ENCODE data around the gene CHRNA9. TPM values are rescaled to one million over a fixed set of nuclear protein-coding genes. Genes with fewer than 3 reads are reported as not detected.
"Not testable (repeated sequence)": the region's sequence is repeated elsewhere in the genome, so short reads cannot be mapped to it uniquely, and the experiment has no call there.

The CHRNA9 gene, protein sequence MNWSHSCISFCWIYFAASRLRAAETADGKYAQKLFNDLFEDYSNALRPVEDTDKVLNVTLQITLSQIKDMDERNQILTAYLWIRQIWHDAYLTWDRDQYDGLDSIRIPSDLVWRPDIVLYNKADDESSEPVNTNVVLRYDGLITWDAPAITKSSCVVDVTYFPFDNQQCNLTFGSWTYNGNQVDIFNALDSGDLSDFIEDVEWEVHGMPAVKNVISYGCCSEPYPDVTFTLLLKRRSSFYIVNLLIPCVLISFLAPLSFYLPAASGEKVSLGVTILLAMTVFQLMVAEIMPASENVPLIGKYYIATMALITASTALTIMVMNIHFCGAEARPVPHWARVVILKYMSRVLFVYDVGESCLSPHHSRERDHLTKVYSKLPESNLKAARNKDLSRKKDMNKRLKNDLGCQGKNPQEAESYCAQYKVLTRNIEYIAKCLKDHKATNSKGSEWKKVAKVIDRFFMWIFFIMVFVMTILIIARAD
- total RNA-seq: not detected

DNA sequence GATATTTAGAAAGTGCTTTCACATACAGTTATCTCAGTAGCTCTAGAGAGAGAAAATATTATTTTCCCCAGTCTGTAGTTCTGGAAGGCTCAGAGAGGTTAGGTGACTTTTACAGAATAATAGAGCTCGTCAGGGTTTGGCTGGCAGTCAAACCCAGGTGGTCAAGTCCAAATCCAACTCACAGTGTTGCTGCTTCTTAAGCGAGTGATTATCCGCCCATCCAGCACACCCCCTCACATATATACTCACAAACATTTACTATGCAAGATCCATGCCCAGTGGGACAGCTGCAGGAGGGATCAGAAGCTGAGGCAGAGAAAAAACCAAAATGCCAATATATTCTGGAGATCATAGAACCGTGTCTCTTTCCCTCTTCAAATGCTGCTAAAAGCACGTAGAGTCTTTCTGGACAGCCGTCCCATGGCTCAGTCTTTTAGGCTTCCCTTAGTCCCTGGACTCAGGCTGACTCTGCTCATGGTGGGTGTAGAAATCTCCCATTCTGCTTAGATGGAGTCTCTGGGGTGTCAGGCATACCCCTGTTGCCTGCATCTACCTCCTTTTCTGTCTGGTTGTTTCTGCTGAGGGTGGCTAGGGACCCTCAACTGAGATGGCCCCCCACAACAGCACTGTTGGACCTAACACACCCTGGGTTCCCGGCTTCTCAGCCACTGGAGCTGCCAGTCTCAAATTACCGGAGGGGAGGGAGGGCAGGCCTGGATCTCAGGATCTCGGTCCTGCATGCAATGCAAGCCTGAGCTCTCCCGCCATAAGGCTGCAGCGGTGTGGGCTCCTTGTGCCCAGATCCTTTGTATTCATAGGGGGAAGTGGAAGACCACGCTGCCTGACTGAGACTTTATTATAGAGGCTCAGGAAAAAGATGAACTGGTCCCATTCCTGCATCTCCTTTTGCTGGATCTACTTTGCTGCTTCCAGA lies at the start of gene CHRNA9:
Gene CHRNA9, plus strand, starts transcription at position 743 of the 934 bp plus-strand sequence. Its CDS starts 135 bp downstream, at position 878.
- DNase-seq (ENCODE audit: low spot score): no peak

DNA sequence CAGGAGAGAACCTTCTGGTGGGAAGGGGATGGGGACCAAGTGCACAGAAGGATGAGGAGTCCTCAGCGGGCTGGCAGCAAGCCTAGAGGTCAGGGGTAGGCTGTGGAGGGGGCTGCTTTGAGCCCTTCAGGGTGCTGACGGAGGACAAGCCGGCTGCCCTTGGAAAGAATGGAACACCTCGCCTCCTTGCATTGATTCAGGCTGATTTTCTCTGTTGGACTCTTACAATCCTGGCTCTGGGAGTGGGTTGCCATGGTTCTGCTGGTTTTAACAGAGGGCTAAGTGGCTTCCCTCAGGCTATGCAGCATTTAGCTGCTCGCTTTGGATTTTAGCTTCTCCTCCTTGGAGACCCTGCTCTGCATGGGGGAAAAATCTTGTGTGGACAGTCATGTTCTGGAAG lies 49.4 kb upstream of the CHRNA9 start:
- DNase-seq (ENCODE audit: low spot score): no peak

DNA sequence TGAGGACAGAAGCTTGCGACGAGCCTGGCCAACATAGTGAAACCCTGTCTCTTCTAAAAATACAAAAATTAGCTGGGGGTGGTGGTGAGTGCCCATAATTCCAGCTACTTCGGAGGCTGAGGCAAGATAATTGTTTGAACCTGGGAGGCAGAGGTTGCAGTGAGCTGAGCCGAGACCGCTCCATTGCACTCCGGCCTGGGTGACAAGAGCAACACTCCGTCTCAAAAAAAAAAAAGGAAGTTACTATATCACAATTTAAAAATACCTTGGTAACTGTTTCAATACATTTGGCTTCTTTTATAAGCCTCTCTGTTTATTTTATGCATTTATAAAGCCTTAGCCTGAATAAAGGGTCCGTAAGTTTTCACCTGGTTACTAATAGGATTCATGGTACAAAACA lies 46.6 kb upstream of the CHRNA9 start:
- no peak for DNase-seq (ENCODE audit: low spot score)

DNA sequence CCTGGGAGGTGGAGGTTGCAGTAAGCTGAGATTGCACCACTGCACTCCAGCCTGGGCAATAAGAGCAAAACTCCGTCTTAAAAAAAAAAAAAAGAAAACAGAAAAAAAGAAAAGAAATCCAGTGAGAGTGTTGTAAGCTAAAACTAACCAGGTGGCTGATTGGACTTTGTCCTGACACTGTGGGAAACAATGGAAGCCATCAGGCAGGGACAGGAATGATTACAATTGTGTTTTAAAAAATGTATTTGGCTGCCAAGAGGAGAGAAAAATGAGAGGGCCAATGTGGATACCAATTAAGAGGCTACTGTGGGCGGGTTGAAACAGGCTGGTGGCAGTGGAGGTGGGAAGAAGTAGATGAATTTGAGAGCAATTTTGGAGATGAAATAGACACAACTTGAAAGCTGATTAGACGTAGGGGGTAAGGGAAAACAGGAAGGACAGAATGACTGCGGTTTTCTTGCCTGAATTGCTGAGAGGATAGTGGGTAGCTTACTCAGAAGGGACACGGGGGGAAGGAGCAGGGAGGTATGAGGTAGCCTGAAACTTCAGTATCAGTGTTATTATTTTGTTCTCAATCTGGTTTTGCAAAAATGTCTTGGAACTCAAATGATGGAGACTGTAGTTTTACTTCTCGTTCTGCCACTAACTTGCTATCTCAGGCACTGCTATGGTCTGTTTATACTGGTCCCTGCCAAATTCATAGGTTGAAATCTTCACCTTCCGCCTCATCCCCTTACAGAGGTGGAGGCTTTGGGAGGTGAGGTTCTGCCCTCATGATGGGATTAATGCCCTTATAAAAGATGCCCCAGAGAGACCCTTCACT lies 45.6 kb upstream of the CHRNA9 start:
- DNase-seq (ENCODE audit: low spot score): no peak

DNA sequence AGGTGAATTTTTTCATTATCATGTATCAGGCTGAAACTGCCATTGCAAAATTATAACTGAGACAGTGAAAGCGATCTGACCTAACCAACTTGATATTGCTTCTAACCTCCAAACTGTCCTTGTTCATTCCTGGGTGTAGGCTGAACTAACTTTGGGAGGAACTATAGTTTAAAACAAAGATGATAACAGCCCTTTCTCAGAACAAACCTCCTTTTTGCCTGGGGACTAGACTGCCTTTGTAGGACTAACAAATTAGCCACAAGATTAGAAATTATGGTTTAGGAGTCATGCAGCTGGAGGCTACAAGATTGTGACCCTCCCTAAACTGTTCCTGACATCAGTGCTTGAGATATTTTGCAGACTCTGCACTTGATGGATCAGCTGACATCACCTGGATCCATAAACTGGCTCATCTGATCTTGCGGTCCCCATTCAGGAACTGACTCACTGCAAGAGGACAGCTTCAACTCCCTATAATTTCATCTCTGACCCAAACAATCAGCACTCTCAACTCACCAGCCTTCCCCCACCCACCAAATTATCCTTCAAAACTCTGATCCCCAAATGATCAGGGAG lies 44.4 kb upstream of the CHRNA9 start:
- not testable (repeated sequence) for DNase-seq (ENCODE audit: low spot score)

DNA sequence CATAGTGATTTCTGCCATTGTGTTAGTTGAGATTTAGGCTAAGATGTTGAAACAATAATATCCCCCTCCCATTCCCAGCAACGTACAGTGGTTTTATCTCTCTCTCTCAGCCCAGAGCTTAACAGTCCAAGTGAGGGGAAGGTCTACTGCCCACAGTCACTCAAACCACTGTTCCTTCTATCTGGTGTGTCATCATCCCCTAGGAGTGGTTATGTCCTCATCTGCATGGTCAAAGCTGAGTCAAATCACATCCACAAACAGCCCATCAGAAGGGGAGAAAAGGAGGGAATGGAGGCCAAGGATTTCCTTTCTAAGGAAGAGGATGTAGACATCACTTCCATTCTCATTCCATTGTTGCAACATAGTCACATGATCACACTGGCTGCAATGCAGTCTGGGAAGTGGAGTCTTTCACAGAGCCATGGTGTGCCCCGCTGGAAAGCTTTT lies 42.8 kb upstream of the CHRNA9 start:
- no peak for DNase-seq (ENCODE audit: low spot score)

DNA sequence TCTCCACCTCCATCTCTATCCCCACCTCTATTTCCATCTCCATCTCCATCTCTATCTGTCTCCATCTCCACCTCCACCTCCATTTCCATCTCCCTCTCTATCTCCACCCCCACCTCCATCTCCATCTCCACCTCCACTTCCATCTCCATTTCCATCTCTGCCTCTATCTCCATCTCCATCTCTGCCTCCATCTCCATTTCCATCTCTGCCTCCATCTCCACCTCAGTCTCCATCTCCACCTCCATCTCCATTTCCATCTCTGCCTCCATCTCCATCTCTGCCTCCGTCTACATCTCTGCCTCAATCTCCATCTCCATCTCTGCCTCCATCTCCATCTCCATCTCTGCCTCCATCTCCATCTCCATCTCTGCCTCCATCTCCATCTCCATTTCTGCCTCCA lies 40.8 kb upstream of the CHRNA9 start:
- no peak for DNase-seq (ENCODE audit: low spot score)

DNA sequence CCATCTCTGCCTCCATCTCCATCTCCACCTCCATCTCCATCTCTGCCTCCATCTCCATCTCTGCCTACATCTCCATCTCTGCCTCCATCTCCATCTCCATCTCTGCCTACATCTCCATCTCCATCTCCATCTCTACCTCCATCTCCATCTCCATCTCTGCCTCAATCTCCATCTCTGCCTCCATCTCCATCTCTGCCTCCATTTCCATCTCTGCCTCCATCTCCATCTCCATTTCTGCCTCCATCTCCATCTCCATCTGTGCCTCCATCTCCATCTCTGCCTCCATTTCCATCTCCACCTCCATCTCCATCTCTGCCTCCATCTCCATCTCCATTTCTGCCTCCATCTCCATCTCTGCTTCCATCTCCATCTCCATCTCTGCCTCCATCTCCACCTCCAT lies 40.1 kb upstream of the CHRNA9 start:
- DNase-seq (ENCODE audit: low spot score): not testable (repeated sequence)

DNA sequence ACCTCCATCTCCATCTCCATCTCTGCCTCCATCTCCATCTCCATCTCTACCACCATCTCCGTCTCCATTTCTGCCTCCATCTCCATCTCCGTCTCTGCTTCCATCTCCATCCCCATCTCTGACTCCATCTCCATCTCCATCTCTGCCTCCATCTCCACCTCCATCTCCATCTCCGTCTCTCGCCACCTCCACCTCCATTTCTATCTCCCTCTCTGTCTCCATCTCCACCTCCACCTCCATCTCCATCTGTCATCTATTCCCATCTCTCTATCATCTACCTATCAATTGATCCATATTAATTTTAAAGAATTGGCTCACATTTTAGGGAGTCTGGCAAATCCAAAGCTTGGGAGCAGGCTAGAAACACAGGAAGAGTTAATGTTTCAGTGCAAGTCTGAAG lies 39.6 kb upstream of the CHRNA9 start:
- DNase-seq (ENCODE audit: low spot score): no peak

DNA sequence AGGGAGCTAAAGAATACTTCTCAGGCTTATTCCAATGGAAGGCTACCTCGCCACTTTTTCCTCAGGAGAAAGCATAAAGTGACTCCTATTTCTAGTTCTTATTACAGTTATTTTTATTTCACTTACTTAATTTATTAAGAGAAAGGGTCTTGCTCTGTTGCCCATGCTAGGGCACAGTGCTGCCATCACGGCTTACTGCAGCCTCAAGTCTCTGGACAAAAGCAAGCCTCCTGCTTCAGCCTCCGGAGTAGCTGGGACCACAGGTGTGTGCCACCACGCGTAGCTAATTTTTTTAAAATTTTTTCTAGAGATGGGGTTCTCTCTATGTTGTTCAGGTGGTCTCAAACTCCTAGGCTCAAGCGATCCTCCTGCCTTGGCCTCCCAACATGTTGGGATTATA lies 36.0 kb upstream of the CHRNA9 start:
- DNase-seq (ENCODE audit: low spot score): no peak

DNA sequence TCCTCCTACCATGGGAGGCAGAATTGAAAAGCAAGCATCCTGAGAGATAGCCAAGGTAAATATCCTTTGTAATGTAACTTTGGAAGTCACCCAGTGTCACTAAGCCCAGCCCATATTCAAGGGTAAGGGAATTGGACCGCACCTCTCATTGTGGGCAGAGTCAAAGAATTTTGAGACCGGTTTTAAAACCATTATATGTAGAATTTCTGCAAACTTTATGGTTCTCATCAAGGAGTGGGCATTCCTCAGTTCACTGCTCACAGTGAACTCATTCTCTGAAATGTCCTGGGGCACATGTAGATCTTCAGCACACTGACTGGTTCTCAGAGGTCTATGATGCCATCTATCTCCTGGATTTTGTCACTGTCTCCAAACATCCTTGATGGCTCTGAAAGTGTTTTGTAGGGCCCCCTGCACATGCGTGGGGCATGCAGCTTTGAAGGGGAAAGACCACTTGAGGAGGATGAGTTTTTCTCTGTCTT lies 35.3 kb upstream of the CHRNA9 start:
- DNase-seq (ENCODE audit: low spot score): no peak

DNA sequence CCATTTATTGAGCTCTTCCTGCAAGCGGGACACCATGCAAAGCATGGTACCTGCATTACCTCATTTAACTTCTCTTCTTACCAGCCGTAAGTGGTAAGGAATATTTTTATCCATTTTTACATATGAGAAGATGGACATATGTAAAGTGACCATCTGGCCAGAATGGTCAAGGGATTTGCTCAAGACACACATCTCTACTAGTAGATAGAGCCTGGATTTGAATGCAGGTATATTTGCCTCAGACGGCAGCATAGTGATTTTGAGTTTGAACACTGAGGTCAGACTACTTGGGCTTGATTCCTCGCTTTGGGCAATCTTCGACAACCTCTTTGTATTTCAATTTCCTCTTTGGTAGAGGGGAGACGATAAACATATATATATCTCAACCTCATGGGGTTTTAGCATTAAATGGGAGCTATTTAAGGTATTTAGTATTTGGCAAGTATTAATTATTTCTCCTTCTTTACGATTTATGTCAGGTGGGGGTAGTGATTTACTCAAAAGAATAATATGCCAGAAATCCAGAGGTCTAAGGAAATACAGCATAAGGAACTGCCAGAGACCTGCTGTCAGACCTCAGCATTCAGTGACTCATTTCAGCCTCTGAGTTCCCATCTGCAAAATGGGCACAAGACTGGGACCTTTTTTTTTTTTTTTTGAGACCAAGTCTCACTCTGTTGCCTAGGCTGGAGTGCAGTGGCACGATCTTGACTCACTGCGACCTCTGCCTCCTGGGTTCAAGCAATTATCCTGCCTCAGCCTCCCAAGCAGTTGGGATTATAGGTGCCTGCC lies 34.6 kb upstream of the CHRNA9 start:
- no peak for DNase-seq (ENCODE audit: low spot score)

DNA sequence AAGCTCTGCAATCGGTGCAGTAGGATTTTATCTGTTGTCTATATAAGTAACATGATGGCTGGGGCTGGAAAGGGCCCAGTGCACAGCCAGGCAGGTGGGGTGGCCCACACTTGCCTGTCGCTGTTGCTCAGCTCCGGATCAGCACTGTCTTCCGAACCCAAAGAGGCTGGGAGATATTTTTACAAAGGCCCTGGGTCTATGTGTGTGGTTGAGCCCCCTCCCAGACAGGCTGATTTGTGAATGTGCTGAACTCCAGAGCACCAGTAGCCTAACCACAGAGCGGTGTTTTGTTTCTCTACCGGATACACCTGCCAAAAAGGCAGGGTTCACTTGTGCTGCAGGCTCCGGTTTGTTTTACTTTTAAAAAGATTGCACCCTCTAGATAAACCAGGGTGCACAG lies 33.5 kb upstream of the CHRNA9 start:
- DNase-seq (ENCODE audit: low spot score): no peak

DNA sequence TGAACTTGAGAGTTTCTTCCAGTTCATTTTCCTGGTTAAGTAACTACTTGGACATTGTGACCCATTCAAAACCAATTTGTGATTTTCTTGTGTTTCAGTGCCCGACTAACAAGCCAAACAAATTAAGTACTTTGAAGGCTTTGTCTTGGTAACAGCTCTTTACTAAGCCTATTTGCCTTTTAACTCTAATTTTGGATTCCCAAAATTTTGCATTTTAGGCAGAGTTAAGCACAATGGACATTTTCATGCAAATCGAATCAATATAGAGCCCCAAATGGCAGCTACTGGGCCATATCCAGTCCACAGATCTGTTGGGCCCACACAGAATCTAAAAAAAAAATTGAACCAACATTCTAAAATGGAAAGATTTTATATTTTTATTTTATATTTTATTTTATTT lies 31.4 kb upstream of the CHRNA9 start:
- DNase-seq (ENCODE audit: low spot score): no peak

DNA sequence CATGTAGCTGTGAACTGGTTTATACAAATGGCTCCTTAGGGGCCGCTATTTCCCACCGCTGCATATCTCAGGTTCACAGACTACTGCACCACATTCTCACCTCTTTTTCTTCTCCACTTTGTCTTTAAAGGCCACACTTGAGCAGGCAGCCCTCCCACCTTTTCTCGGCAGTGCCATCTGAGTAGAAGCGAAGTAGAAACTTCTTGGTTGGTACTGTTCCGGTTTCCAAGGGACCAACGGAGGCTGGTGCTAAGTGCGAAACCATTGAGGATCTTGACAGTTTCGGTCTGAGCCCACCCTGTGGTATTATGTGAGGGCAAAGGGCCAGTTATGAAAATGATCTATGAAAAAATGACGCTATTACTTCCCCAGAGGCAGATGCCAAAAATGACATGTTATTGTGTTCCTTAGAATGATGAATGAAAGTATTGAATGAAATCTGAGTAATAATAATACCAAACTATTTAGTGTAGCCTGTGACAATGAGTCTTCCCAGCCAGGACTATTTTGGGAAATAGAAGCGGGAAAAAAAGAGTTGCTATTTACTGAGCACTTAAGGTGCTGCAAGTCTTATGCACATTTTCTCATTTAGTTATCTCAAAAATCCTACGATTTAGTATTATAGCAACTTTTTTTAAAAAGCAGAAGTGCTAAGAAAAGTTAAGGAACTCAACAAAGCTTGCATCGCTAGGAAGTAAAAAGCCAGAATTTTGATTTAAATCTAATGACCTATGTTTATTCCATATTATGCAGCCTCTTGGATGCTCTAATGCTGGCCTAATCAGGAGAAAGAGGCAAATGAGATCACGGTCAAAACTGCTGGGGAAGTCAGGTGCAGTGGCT lies 29.6 kb upstream of the CHRNA9 start:
- no peak for DNase-seq (ENCODE audit: low spot score)

DNA sequence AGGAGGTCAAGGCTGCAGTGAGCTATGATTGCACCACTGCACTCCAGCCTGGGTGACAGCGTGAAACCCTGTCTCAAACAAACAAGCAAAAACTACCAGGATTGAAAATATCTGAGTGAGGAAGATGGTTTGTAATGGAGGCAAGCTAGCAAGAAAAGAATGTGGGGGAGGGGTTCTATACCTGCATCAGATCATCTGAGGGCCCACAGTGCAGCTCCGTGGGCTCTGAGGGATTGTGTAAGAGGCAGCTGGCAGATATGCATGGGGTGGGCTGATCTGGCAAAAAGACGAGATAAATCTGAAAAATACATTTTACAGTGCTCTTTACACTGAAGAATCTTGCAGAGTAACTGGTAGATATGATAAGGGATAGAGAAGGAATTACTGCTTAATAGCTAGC lies 28.9 kb upstream of the CHRNA9 start:
- DNase-seq (ENCODE audit: low spot score): no peak

DNA sequence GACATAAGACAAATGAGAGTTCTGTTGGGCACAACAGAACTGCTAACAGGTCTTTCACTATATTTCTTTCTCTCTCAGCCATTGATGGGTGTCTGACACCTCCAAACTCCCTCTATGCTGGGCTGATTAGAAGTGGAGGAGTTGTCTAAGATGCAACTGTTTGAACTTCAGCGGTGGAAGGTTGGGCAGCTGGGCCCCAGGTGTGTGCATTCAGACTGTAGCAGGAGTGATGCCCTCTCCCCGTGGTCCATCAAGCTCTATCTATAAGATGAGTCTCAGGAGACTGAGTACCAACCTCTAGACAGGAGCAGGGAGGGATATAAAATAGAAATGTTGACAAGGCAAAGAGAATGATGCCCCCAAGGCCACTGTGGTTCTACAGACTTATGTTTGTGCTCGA lies 28.2 kb upstream of the CHRNA9 start:
- no peak for DNase-seq (ENCODE audit: low spot score)

DNA sequence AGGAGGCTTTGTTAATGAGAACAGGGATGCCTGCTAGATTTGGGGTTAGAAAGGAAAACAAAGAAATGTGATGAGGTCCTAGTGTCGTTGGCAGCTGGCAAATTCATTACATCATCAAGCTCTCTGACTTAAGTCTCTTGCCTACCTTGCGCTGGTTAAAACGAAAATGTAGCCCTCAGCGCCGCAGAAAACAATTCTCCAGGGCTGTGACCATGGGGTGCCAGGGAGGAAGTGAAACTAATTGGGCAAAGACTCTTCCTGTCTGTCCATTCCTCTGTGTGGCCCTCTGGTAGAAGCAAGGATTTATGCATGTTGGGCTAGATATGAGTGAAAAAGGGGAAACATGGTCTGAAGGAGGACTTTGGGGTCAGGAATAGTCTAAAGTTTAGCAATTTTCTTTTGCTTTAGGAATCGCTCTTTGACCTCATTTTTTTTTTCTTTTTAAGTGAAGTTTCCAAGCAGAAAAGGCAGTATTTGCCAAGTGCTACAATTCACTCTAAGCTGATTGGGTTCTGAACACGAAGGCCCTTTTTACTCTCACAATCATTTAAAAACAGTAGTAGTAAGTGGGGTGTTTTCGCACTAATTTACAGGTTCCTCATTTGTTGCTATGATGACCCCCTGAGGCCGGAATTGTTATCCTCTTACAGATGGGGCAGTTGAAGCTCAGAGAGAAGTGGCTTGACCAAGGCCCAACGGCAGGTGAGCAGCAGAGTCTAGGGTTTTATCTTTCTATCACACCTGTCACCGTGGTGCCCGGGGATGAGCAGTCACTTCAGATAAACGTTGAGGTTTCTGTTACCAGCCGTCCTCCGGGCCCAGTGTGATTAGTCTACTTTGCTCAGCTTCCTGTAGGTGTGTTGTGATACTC lies 27.3 kb upstream of the CHRNA9 start:
- DNase-seq (ENCODE audit: low spot score): no peak
